Measurements from ENCODE around the gene PTPRK.
A peak's percentile ranks its signal among the peaks of the same experiment; 100 is the strongest.

PTPRK gene

GRCh38 chr6:128144320-128144719 is 376.1 kb downstream of the PTPRK start:
- Histone ChIP-seq H3K27ac (ENCODE audit: low read depth, low read length) (no peak overlapping the region), H2BK120ac (ENCODE audit: insufficient read depth, low read length, poor library complexity) (no peak overlapping the region), H3K18ac (ENCODE audit: low read length) (no peak overlapping the region), H3K9ac (ENCODE audit: low read length) (no peak overlapping the region), H2BK5ac (ENCODE audit: low read depth, low read length, poor library complexity) (no peak overlapping the region), H3K4me2 (ENCODE audit: low read length) (no peak overlapping the region), H4K8ac (ENCODE audit: low read depth, low read length) (no peak overlapping the region), H2AFZ (ENCODE audit: insufficient read depth, low read length, poor library complexity) (no peak overlapping the region), H2BK12ac (ENCODE audit: low read length) (no peak overlapping the region), H3K4me1 (ENCODE audit: control insufficient read depth in 1 of 2, insufficient read depth in 2 of 2, low read length in 2 of 2) (no peaks in the 10 kb centered on the region), H4K91ac (ENCODE audit: low read depth, low read length) (no peak overlapping the region), H3K4ac (ENCODE audit: low read depth, low read length) (no peak overlapping the region), H3K23ac (ENCODE audit: low read length) (no peak overlapping the region), H3K36me3 (ENCODE audit: control insufficient read depth in 1 of 2, insufficient read depth in 2 of 2, low read length in 2 of 2) (no peaks in the 10 kb centered on the region), H3K79me2 (ENCODE audit: control insufficient read depth, insufficient read depth, low read length, poor library complexity) (no peaks in the 10 kb centered on the region), H4K12ac (ENCODE audit: low read depth, low read length) (no peak overlapping the region), H3K27me3 (ENCODE audit: insufficient read depth, low read length) (no peaks in the 10 kb centered on the region), H3K79me1 (ENCODE audit: low read length) (no peaks in the 10 kb centered on the region), H3K4me3 (ENCODE audit: low read depth, low read length) (no peak overlapping the region), H3K9me3 (ENCODE audit: insufficient read depth, low read depth, low read length) (no peaks in the 10 kb centered on the region), H3K14ac (ENCODE audit: low read length) (no peak overlapping the region), H2AK5ac (ENCODE audit: low read length) (no peak overlapping the region)
- WGBS (ENCODE audit: extremely low coverage, insufficient coverage, insufficient read length): no CpG with 5 or more reads among the region's 1 CpG
- no peak for DNase-seq

GRCh38 chr6:128141932-128142331 is 378.5 kb downstream of the PTPRK start:
- Histone ChIP-seq H3K27ac (ENCODE audit: low read depth, low read length) (no peak overlapping the region), H3K4me2 (ENCODE audit: low read length) (no peak overlapping the region), H3K4me1 (ENCODE audit: control insufficient read depth in 1 of 2, insufficient read depth in 2 of 2, low read length in 2 of 2) (no peaks in the 10 kb centered on the region), H4K91ac (ENCODE audit: low read depth, low read length) (no peak overlapping the region), H3K23ac (ENCODE audit: low read length) (no peak overlapping the region), H2BK120ac (ENCODE audit: insufficient read depth, low read length, poor library complexity) (no peak overlapping the region), H3K36me3 (ENCODE audit: control insufficient read depth in 1 of 2, insufficient read depth in 2 of 2, low read length in 2 of 2) (no peaks in the 10 kb centered on the region), H3K4me3 (ENCODE audit: low read depth, low read length) (no peak overlapping the region), H3K9me3 (ENCODE audit: insufficient read depth, low read depth, low read length) (no peaks in the 10 kb centered on the region), H3K79me2 (ENCODE audit: control insufficient read depth, insufficient read depth, low read length, poor library complexity) (no peaks in the 10 kb centered on the region), H3K9ac (ENCODE audit: low read length) (no peak overlapping the region), H2BK5ac (ENCODE audit: low read depth, low read length, poor library complexity) (no peak overlapping the region), H2AK5ac (ENCODE audit: low read length) (no peak overlapping the region), H3K79me1 (ENCODE audit: low read length) (no peaks in the 10 kb centered on the region), H3K14ac (ENCODE audit: low read length) (no peak overlapping the region), H2AFZ (ENCODE audit: insufficient read depth, low read length, poor library complexity) (no peak overlapping the region), H3K4ac (ENCODE audit: low read depth, low read length) (no peak overlapping the region), H3K18ac (ENCODE audit: low read length) (no peak overlapping the region), H3K27me3 (ENCODE audit: insufficient read depth, low read length) (no peaks in the 10 kb centered on the region), H2BK12ac (ENCODE audit: low read length) (no peak overlapping the region), H4K8ac (ENCODE audit: low read depth, low read length) (no peak overlapping the region), H4K12ac (ENCODE audit: low read depth, low read length) (no peak overlapping the region)
- no peak for DNase-seq

- H2AFZ ChIP-seq (ENCODE audit: insufficient read depth, low read length, poor library complexity): no peak overlapping the region
- H2BK5ac ChIP-seq (ENCODE audit: low read depth, low read length, poor library complexity): no peak overlapping the region
- H3K14ac ChIP-seq (ENCODE audit: low read length): no peak overlapping the region
- no peak overlapping the region for H3K4me3 ChIP-seq (ENCODE audit: low read depth, low read length)
- H3K18ac ChIP-seq (ENCODE audit: low read length): no peak overlapping the region
- no peak overlapping the region for H2BK120ac ChIP-seq (ENCODE audit: insufficient read depth, low read length, poor library complexity)
- H3K4me2 ChIP-seq (ENCODE audit: low read length): no peak overlapping the region
- H4K8ac ChIP-seq (ENCODE audit: low read depth, low read length): no peak overlapping the region
- H3K4ac ChIP-seq (ENCODE audit: low read depth, low read length): no peak overlapping the region
- H3K36me3 ChIP-seq (ENCODE audit: control insufficient read depth in 1 of 2, insufficient read depth in 2 of 2, low read length in 2 of 2): no peaks in the 10 kb centered on the region
- no peak overlapping the region for H2AK5ac ChIP-seq (ENCODE audit: low read length)
- H2BK12ac ChIP-seq (ENCODE audit: low read length): no peak overlapping the region
- H3K79me1 ChIP-seq (ENCODE audit: low read length): no peaks in the 10 kb centered on the region
- no peaks in the 10 kb centered on the region for H3K79me2 ChIP-seq (ENCODE audit: control insufficient read depth, insufficient read depth, low read length, poor library complexity)
- H3K27ac ChIP-seq (ENCODE audit: low read depth, low read length): no peak overlapping the region
- no CpG with 5 or more reads among the region's 1 CpG for WGBS (ENCODE audit: extremely low coverage, insufficient coverage, insufficient read length)
- no peak overlapping the region for H3K23ac ChIP-seq (ENCODE audit: low read length)
- no peak overlapping the region for H4K91ac ChIP-seq (ENCODE audit: low read depth, low read length)
- no peak overlapping the region for H4K12ac ChIP-seq (ENCODE audit: low read depth, low read length)
- H3K27me3 ChIP-seq (ENCODE audit: insufficient read depth, low read length): no peaks in the 10 kb centered on the region
- H3K9me3 ChIP-seq (ENCODE audit: insufficient read depth, low read depth, low read length): no peaks in the 10 kb centered on the region
- no peak overlapping the region for H3K9ac ChIP-seq (ENCODE audit: low read length)
- H3K4me1 ChIP-seq (ENCODE audit: control insufficient read depth in 1 of 2, insufficient read depth in 2 of 2, low read length in 2 of 2): peaks cover 0 to 3% of the 10 kb centered on the region in 2 experiments
- DNase-seq: no peak
These were observed 380.9 kb downstream of the PTPRK start for GRCh38 chr6:128139519-128139918.

- no peak overlapping the region for H3K23ac ChIP-seq (ENCODE audit: low read length)
- no peaks in the 10 kb centered on the region for H3K79me1 ChIP-seq (ENCODE audit: low read length)
- no peak overlapping the region for H3K18ac ChIP-seq (ENCODE audit: low read length)
- no peak overlapping the region for H4K12ac ChIP-seq (ENCODE audit: low read depth, low read length)
- H2AFZ ChIP-seq (ENCODE audit: insufficient read depth, low read length, poor library complexity): no peak overlapping the region
- H4K8ac ChIP-seq (ENCODE audit: low read depth, low read length): no peak overlapping the region
- no peak overlapping the region for H2BK5ac ChIP-seq (ENCODE audit: low read depth, low read length, poor library complexity)
- no peak for DNase-seq
- no peak overlapping the region for H4K91ac ChIP-seq (ENCODE audit: low read depth, low read length)
- H3K79me2 ChIP-seq (ENCODE audit: control insufficient read depth, insufficient read depth, low read length, poor library complexity): no peaks in the 10 kb centered on the region
- no peak overlapping the region for H2AK5ac ChIP-seq (ENCODE audit: low read length)
- peaks cover 0 to 4% of the 10 kb centered on the region in 2 experiments for H3K4me1 ChIP-seq (ENCODE audit: control insufficient read depth in 1 of 2, insufficient read depth in 2 of 2, low read length in 2 of 2)
- H3K27me3 ChIP-seq (ENCODE audit: insufficient read depth, low read length): no peaks in the 10 kb centered on the region
- H3K4ac ChIP-seq (ENCODE audit: low read depth, low read length): no peak overlapping the region
- no peaks in the 10 kb centered on the region for H3K36me3 ChIP-seq (ENCODE audit: control insufficient read depth in 1 of 2, insufficient read depth in 2 of 2, low read length in 2 of 2)
- no peak overlapping the region for H3K4me3 ChIP-seq (ENCODE audit: low read depth, low read length)
- H3K14ac ChIP-seq (ENCODE audit: low read length): no peak overlapping the region
- H2BK12ac ChIP-seq (ENCODE audit: low read length): no peak overlapping the region
- H3K4me2 ChIP-seq (ENCODE audit: low read length): no peak overlapping the region
- no peaks in the 10 kb centered on the region for H3K9me3 ChIP-seq (ENCODE audit: insufficient read depth, low read depth, low read length)
- no peak overlapping the region for H3K9ac ChIP-seq (ENCODE audit: low read length)
- no peak overlapping the region for H2BK120ac ChIP-seq (ENCODE audit: insufficient read depth, low read length, poor library complexity)
- WGBS (ENCODE audit: extremely low coverage, insufficient coverage, insufficient read length): no CpG with 5 or more reads among the region's 1 CpG
- no peak overlapping the region for H3K27ac ChIP-seq (ENCODE audit: low read depth, low read length)
These were observed 381.7 kb downstream of the PTPRK start for GRCh38 chr6:128138694-128139093.

- no peak overlapping the region for H3K18ac ChIP-seq (ENCODE audit: low read length)
- no peak overlapping the region for H3K4me3 ChIP-seq (ENCODE audit: low read depth, low read length)
- no peak overlapping the region for H2AFZ ChIP-seq (ENCODE audit: insufficient read depth, low read length, poor library complexity)
- no peak overlapping the region for H2BK12ac ChIP-seq (ENCODE audit: low read length)
- no peaks in the 10 kb centered on the region for H3K27me3 ChIP-seq (ENCODE audit: insufficient read depth, low read length)
- no peak overlapping the region for H2AK5ac ChIP-seq (ENCODE audit: low read length)
- no peak overlapping the region for H2BK120ac ChIP-seq (ENCODE audit: insufficient read depth, low read length, poor library complexity)
- H3K4me2 ChIP-seq (ENCODE audit: low read length): no peak overlapping the region
- H3K4me1 ChIP-seq (ENCODE audit: control insufficient read depth in 1 of 2, insufficient read depth in 2 of 2, low read length in 2 of 2): peaks cover 0 to 4% of the 10 kb centered on the region in 2 experiments
- no peak overlapping the region for H4K12ac ChIP-seq (ENCODE audit: low read depth, low read length)
- no peaks in the 10 kb centered on the region for H3K36me3 ChIP-seq (ENCODE audit: control insufficient read depth in 1 of 2, insufficient read depth in 2 of 2, low read length in 2 of 2)
- no peaks in the 10 kb centered on the region for H3K9me3 ChIP-seq (ENCODE audit: insufficient read depth, low read depth, low read length)
- no peak overlapping the region for H3K4ac ChIP-seq (ENCODE audit: low read depth, low read length)
- H4K91ac ChIP-seq (ENCODE audit: low read depth, low read length): no peak overlapping the region
- H4K8ac ChIP-seq (ENCODE audit: low read depth, low read length): no peak overlapping the region
- H3K27ac ChIP-seq (ENCODE audit: low read depth, low read length): no peak overlapping the region
- H3K23ac ChIP-seq (ENCODE audit: low read length): no peak overlapping the region
- no peak overlapping the region for H2BK5ac ChIP-seq (ENCODE audit: low read depth, low read length, poor library complexity)
- no peak for DNase-seq
- no peak overlapping the region for H3K14ac ChIP-seq (ENCODE audit: low read length)
- H3K79me2 ChIP-seq (ENCODE audit: control insufficient read depth, insufficient read depth, low read length, poor library complexity): no peaks in the 10 kb centered on the region
- no peaks in the 10 kb centered on the region for H3K79me1 ChIP-seq (ENCODE audit: low read length)
- peak overlapping the region; percentile 53 for H3K9ac ChIP-seq (ENCODE audit: low read length)
These were observed 385.1 kb downstream of the PTPRK start for GRCh38 chr6:128135325-128135724.
